Esophagus muscularis mucosa (tissue), 4 donors: ENCODE results near the gene BATF3. TPM values are rescaled to one million over a fixed set of nuclear protein-coding genes. Genes with fewer than 3 reads are reported as not detected.

Source experiments
- DNase-seq: peaks from one replicate; pipeline ENCODE4 v3.0.0-alpha.2; 2017; ENCODE audit errors: extremely low spot score
- H3K27ac ChIP-seq, 4 donors: fragments of 200-600 bp; sonication (generic); replicated peaks in 1 of 4; 1 replicate in 3 of 4; 2 replicates in 1 of 4; pipeline ENCODE4 v1.5.1; 2016 to 2019; ENCODE audit warnings: mild to moderate bottlenecking in 1 of 4
- H3K27me3 ChIP-seq, 4 donors: fragments of 200-600 bp; sonication (generic); one replicate each; pipeline versions ENCODE4 v1.5.1 to v1.6.0; 2016 to 2019
- H3K36me3 ChIP-seq, 4 donors: fragments of 200-600 bp; sonication (generic); one replicate each; pipeline ENCODE4 v1.5.1; 2016 to 2019
- H3K4me1 ChIP-seq, 4 donors: fragments of 200-600 bp; sonication (generic); one replicate each; pipeline ENCODE4 v1.5.1; 2016 to 2019
- H3K4me3 ChIP-seq, 4 donors: fragments of 200-600 bp; sonication (generic); 1 replicate in 2 of 4; 2 replicates in 2 of 4; pipeline ENCODE4 v1.5.1; 2016 to 2019; ENCODE audit warnings: mild to moderate bottlenecking in 4 of 4, moderate library complexity in 1 of 4
- H3K9me3 ChIP-seq, 4 donors: fragments of 200-600 bp; sonication (generic); 1 replicate in 3 of 4; 2 replicates in 1 of 4; pipeline ENCODE4 v1.5.1; 2016 to 2019
- EP300 ChIP-seq: sonication (generic); formaldehyde crosslinking; IDR thresholded peaks from one replicate; pipeline ENCODE4 v1.6.1; 2017; ENCODE audit warnings: antibody characterized with exemption
- POLR2A ChIP-seq: fragments of 450-650 bp; IDR thresholded peaks from one replicate; pipeline ENCODE4 v1.6.1; 2017; ENCODE audit warnings: antibody characterized with exemption, moderate library complexity, mild to moderate bottlenecking, low read depth
- POLR2AphosphoS5 ChIP-seq, 2 donors: sonication (generic); formaldehyde crosslinking; IDR thresholded peaks; one replicate each; pipeline ENCODE4 v1.6.1; 2017; ENCODE audit warnings: antibody characterized with exemption in 2 of 2
- WGBS: methylation state at CpG from one replicate; pipeline ENCODE4 v1.1.5; 2018; 5-methylcytosine and 5-hydroxymethylcytosine counted together
- intact Hi-C: fragments of 100-400 bp; cut with DNase I; formaldehyde crosslinking; loops from one replicate; pipeline ENCODE4 v1.15.1; 2023
- total RNA-seq, 4 donors: library from RNA; depleted of rRNA; stranded (reverse); fragments of >200 nt; gene quantifications; one replicate each; pipeline versions ENCODE4 v1.1.0 to v1.2.1, GENCODE V29; 2016
- TF ChIP-seq, protein P1 (sequence below), 3 experiments: fragments of 200-600 bp in 2 of 3; fragments of 450-650 bp in 1 of 3; sonication (generic) in 2 of 3; IDR thresholded peaks; one replicate each; pipeline ENCODE4 v1.5.1; 2017 to 2019; ENCODE audit warnings: antibody characterized with exemption in 3 of 3, mild to moderate bottlenecking in 2 of 3, moderate library complexity in 1 of 3

The BATF3 gene
- total RNA-seq, 4 donors from 2014 or later, result 2.1 to 8.1 (median 5.9) TPM

DNA sequence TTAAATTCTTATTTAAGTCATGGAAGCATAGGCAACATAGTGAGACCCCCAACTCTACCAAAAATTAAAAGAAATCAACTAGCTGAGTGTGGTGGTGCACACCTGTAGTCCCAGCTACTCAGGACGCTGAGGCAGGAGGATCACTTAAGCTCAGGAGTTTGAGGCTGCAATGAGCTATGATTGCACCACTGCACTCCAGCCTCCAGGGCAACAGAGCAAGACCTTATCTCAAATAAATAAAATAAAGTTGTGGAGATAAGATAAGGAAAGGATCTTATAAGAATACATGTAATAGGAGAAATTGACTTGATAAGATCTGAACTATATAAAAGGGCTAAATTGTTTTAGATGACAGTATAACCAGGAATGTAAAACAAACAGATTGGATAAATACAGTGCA, 2.3 kb upstream of the BATF3 start:
- H3K36me3 ChIP-seq, result no peaks in the 10 kb centered on the region
- no peak for TF ChIP-seq POLR2A
- TF ChIP-seq EP300, result no peak
- TF ChIP-seq, protein P1, sequence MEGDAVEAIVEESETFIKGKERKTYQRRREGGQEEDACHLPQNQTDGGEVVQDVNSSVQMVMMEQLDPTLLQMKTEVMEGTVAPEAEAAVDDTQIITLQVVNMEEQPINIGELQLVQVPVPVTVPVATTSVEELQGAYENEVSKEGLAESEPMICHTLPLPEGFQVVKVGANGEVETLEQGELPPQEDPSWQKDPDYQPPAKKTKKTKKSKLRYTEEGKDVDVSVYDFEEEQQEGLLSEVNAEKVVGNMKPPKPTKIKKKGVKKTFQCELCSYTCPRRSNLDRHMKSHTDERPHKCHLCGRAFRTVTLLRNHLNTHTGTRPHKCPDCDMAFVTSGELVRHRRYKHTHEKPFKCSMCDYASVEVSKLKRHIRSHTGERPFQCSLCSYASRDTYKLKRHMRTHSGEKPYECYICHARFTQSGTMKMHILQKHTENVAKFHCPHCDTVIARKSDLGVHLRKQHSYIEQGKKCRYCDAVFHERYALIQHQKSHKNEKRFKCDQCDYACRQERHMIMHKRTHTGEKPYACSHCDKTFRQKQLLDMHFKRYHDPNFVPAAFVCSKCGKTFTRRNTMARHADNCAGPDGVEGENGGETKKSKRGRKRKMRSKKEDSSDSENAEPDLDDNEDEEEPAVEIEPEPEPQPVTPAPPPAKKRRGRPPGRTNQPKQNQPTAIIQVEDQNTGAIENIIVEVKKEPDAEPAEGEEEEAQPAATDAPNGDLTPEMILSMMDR (IDR thresholded peaks at IDR 0.05), result no peak
- no peak for DNase-seq
- no peaks in the 10 kb centered on the region for H3K27me3 ChIP-seq
- peaks cover 26 to 36% (median 31%) of the 10 kb centered on the region in 4 donors for H3K4me1 ChIP-seq
- no peak overlapping the region for H3K27ac ChIP-seq
- intact Hi-C loops, result no loop called here
- no peaks in the 10 kb centered on the region for H3K9me3 ChIP-seq
- no peak overlapping the region for H3K4me3 ChIP-seq
- 82% methylated on average over 1 of the region's 1 CpG for WGBS

- peak overlapping the region; percentile 68 to 82 (median 78) for H3K27ac ChIP-seq
- H3K27me3 ChIP-seq, result no peaks in the 10 kb centered on the region
- H3K36me3 ChIP-seq, result no peaks in the 10 kb centered on the region
- intact Hi-C loops, result no loop called here
- H3K4me3 ChIP-seq, result peak overlapping the region; percentile 64 to 82 (median 67)
- peak; percentile 21 for DNase-seq
- peaks cover 26 to 36% (median 31%) of the 10 kb centered on the region in 4 donors for H3K4me1 ChIP-seq
- H3K9me3 ChIP-seq, result no peaks in the 10 kb centered on the region
- 7% methylated on average over 24 of the region's 27 CpGs for WGBS
- TF ChIP-seq EP300, result no peak
- TF ChIP-seq POLR2A, result no peak
- TF ChIP-seq, protein P1 (IDR thresholded peaks at IDR 0.05), result peak in 1 of 3 experiments; percentile 5
- TF ChIP-seq POLR2AphosphoS5 (IDR thresholded peaks at IDR 0.05), result peak in 1 of 2 donors; percentile 11
These were observed 1.5 kb upstream of the BATF3 start for GRCh38 chr1:212700892-212701819.

DNA sequence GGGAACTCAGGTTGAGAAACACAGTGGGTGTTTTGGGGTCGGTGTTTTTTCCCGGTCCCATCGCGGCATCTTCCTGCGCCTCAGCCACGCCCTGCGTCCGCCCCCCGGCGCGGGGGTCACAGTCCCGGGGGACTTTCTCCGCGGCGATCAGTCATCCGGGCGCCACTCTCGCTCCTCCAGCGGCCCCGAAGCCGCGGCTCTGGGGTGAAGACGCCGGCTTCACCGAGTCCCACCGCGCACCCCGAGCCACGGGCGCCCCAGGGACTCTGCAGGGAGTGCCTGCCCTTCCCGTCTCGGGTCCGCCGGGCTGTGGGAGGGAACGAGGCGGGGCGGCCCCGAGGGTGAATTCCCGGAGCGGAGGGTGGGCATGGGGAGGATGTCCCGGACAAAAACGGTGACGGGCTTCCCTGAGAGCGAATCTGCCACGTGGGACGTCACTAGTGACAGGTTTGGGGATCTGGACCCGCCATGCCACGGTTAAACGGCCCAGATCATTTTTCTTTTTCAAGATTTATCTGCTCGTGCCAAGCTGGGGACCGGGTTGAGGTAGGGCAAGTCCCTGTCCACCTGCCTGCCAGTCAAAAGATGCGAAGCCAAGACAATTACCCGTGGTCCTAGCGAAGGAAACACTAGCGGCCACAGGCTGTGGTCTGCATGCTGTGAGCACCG, 717 bp upstream of the BATF3 start:
- peak overlapping the region; percentile 68 to 82 (median 78) for H3K27ac ChIP-seq
- DNase-seq, result no peak
- intact Hi-C loops, result no loop called here
- TF ChIP-seq POLR2A, result no peak
- peak in 1 of 2 donors; percentile 57 for TF ChIP-seq POLR2AphosphoS5 (IDR thresholded peaks at IDR 0.05)
- TF ChIP-seq, protein P1 (IDR thresholded peaks at IDR 0.05), result no peak
- TF ChIP-seq EP300, result peak; percentile 20
- H3K27me3 ChIP-seq, result no peaks in the 10 kb centered on the region
- H3K9me3 ChIP-seq, result no peaks in the 10 kb centered on the region
- peak overlapping the region; percentile 64 to 82 (median 67) for H3K4me3 ChIP-seq
- no peaks in the 10 kb centered on the region for H3K36me3 ChIP-seq
- H3K4me1 ChIP-seq, result peaks cover 26 to 36% (median 31%) of the 10 kb centered on the region in 4 donors
- WGBS, result 1% methylated on average over 10 of the region's 56 CpGs

GRCh38 chr1:212699104-212699624, 476 bp downstream of the BATF3 start:
- TF ChIP-seq, protein P1 (IDR thresholded peaks at IDR 0.05), result peak; percentile 32 to 63 (median 36)
- TF ChIP-seq POLR2A (no peak), EP300 (no peak)
- peak overlapping the region; percentile 64 to 82 (median 67) for H3K4me3 ChIP-seq
- no peaks in the 10 kb centered on the region for H3K9me3 ChIP-seq
- no peaks in the 10 kb centered on the region for H3K27me3 ChIP-seq
- peak overlapping the region; percentile 48 to 82 (median 72) for H3K27ac ChIP-seq
- H3K4me1 ChIP-seq, result peaks cover 26 to 36% (median 31%) of the 10 kb centered on the region in 4 donors
- H3K36me3 ChIP-seq, result no peaks in the 10 kb centered on the region
- no peak for DNase-seq
- WGBS, result 0% methylated on average over 7 of the region's 42 CpGs
- intact Hi-C loops, result no loop called here
